Endothelial cell of umbilical vein (primary cell): ENCODE measurements around the gene GRK5. TPM values are rescaled to one million over a fixed set of nuclear protein-coding genes. Genes with fewer than 3 reads are reported as not detected.

ENCODE experiments used
- BruUV-seq: library from RNA; stranded (reverse); fragments of 400-500 nt; replicated peaks from 2 replicates; lab custom pipeline; 2021; lab: Mats Ljungman, UMichigan
- CTCF ChIA-PET: fragments of 300-600, 350-600 bp; sonication (Branson Sonifier 250); formaldehyde crosslinking; loops from one replicate; lab custom pipeline; 2021; ENCODE audit warnings: antibody characterized with exemption, inconsistent platforms; lab: Charles Lee
- POLR2A ChIA-PET: fragments of 300-600, 350-600 bp; sonication (Branson Sonifier 250); formaldehyde crosslinking; loops from one replicate; lab custom pipeline; 2021; ENCODE audit warnings: antibody characterized with exemption, inconsistent platforms; lab: Charles Lee
- DNase-seq: peaks from one replicate; pipeline ENCODE4 v3.0.0-alpha.2; 2011; ENCODE audit warnings: low read depth, low spot score
- FAIRE-seq: peaks from 2 replicates; lab custom pipeline; 2011; peaks lifted over from hg19 to GRCh38; lab: Jason Lieb, UNC
- H2AFZ ChIP-seq: 2 replicates; pipeline ENCODE4 v1.6.0; 2012; ENCODE audit warnings: low read depth, low read length, control low read depth, inconsistent platforms
- H3K27ac ChIP-seq: 2 replicates; pipeline ENCODE4 v1.5.1; 2011; ENCODE audit warnings: low read depth, mild to moderate bottlenecking, control low read depth, low read length, moderate library complexity; ENCODE audit not compliant: insufficient read depth
- H3K27me3 ChIP-seq, 2 experiments: 2 replicates each; pipeline versions ENCODE4 v1.6.0 to v1.6.1; 2011; ENCODE audit warnings: low read length in 2 of 2, mixed read lengths in 1 of 2; ENCODE audit not compliant: control insufficient read depth in 2 of 2, insufficient read depth in 2 of 2
- H3K36me3 ChIP-seq, 2 experiments: 2 replicates in 1 of 2; 3 replicates in 1 of 2; pipeline ENCODE4 v1.5.1; 2011; ENCODE audit warnings: low read length in 2 of 2, mild to moderate bottlenecking in 1 of 2, moderate library complexity in 1 of 2; ENCODE audit not compliant: control insufficient read depth in 2 of 2, insufficient read depth in 2 of 2; ENCODE audit errors: extremely low read depth in 1 of 2
- H3K4me1 ChIP-seq: 3 replicates; pipeline ENCODE4 v1.5.1; 2011; ENCODE audit warnings: mild to moderate bottlenecking, low read length; ENCODE audit not compliant: control insufficient read depth, insufficient read depth; ENCODE audit errors: extremely low read depth
- H3K4me2 ChIP-seq: 2 replicates; pipeline ENCODE4 v1.6.1; 2011; ENCODE audit warnings: low read length, control low read depth, mixed read lengths; ENCODE audit not compliant: insufficient read depth
- H3K4me3 ChIP-seq, 3 experiments: fragments of 200-600 bp in 1 of 3; sonication (generic), shearing (Covaris generic) in 1 of 3; replicated peaks in 1 of 3; 2 replicates each; pipeline ENCODE4 v1.5.1; 2011 to 2016; ENCODE audit warnings: control low read depth in 3 of 3, low read length in 3 of 3, mild to moderate bottlenecking in 2 of 3, inconsistent platforms in 1 of 3, low read depth in 1 of 3, moderate library complexity in 1 of 3; ENCODE audit not compliant: insufficient read depth in 1 of 3
- H3K79me2 ChIP-seq: 2 replicates; pipeline ENCODE4 v1.6.0; 2012; ENCODE audit warnings: low read length, inconsistent platforms; ENCODE audit not compliant: control insufficient read depth, insufficient read depth
- H3K9ac ChIP-seq: replicated peaks from 2 replicates; pipeline ENCODE3; 2011; ENCODE audit warnings: low read length, control low read depth; ENCODE audit not compliant: insufficient read depth; ENCODE audit errors: extremely low read depth
- H3K9me1 ChIP-seq: replicated peaks from 3 replicates; pipeline ENCODE4 v1.6.0; 2011; ENCODE audit warnings: mild to moderate bottlenecking, low read length; ENCODE audit not compliant: control insufficient read depth, insufficient read depth; ENCODE audit errors: extremely low read depth
- H3K9me3 ChIP-seq: replicated peaks from 2 replicates; pipeline ENCODE4 v1.5.1; 2012; ENCODE audit warnings: low read length, inconsistent platforms; ENCODE audit not compliant: control insufficient read depth, insufficient read depth
- H4K20me1 ChIP-seq: replicated peaks from 2 replicates; pipeline ENCODE3; 2011; ENCODE audit warnings: mild to moderate bottlenecking, low read length; ENCODE audit not compliant: control insufficient read depth, insufficient read depth; ENCODE audit errors: extremely low read depth
- CTCF ChIP-seq, 2 donors: IDR thresholded peaks; 1 replicate in 1 of 2; 2 replicates in 1 of 2; pipeline ENCODE4 v1.5.1; 2011; ENCODE audit warnings: low read length in 2 of 2, mild to moderate bottlenecking in 2 of 2, moderate library complexity in 2 of 2, control low read depth in 1 of 2, inconsistent platforms in 1 of 2, low read depth in 1 of 2; ENCODE audit not compliant: insufficient read depth in 1 of 2; ENCODE audit errors: extremely low read depth in 1 of 2
- EZH2 ChIP-seq: IDR thresholded peaks from 2 replicates; pipeline ENCODE4 v1.6.1; 2012; ENCODE audit warnings: borderline replicate concordance, low read depth, mild to moderate bottlenecking, moderate library complexity, low read length, inconsistent platforms; ENCODE audit not compliant: severe bottlenecking
- FOS ChIP-seq: IDR thresholded peaks from 2 replicates; pipeline ENCODE4 v1.6.1; 2011; ENCODE audit warnings: mild to moderate bottlenecking, low read length, moderate library complexity, borderline replicate concordance; ENCODE audit not compliant: insufficient read depth
- GATA2 ChIP-seq: IDR thresholded peaks from 2 replicates; pipeline ENCODE4 v1.7.0; 2011; ENCODE audit warnings: low read depth, mild to moderate bottlenecking, moderate library complexity, mixed read lengths, low read length; ENCODE audit not compliant: insufficient read length, insufficient read depth
- JUN ChIP-seq: IDR thresholded peaks from 2 replicates; pipeline ENCODE4 v1.6.1; 2011; ENCODE audit warnings: borderline replicate concordance, low read depth; ENCODE audit not compliant: insufficient read length, insufficient read depth
- MAX ChIP-seq: IDR thresholded peaks from 2 replicates; pipeline ENCODE4 v1.6.1; 2011; ENCODE audit not compliant: insufficient read depth, insufficient read length
- MYC ChIP-seq: IDR thresholded peaks from one replicate; pipeline ENCODE4 v1.6.1; 2011; ENCODE audit warnings: mild to moderate bottlenecking, low read depth, low read length
- POLR2A ChIP-seq: IDR thresholded peaks from 2 replicates; pipeline ENCODE4 v1.6.1; 2012; ENCODE audit warnings: low read depth, mild to moderate bottlenecking, control low read depth, low read length
- POLR2AphosphoS5 ChIP-seq: IDR thresholded peaks from 2 replicates; pipeline ENCODE4 v1.6.1; 2012; ENCODE audit warnings: low read depth, mild to moderate bottlenecking, control low read depth, low read length, moderate library complexity; ENCODE audit not compliant: insufficient read depth
- dilution Hi-C: fragments of 300-500 bp; cut with MboI; formaldehyde crosslinking; loops from one replicate; pipeline ENCODE4 v1.15.0; 2019; ENCODE audit warnings: low sequenced_read_pairs; ENCODE audit not compliant: extremely low pct_ligation_motif_present
- intact Hi-C: fragments of 100-400 bp; cut with micrococcal nuclease; formaldehyde crosslinking; loops from one replicate; pipeline ENCODE4 v1.10.0; 2022
- polyA plus RNA-seq, 4 experiments: library from polyadenylated mRNA; depleted of rRNA in 3 of 4; stranded (reverse) in 3 of 4; unstranded in 1 of 4; fragments of >200 nt; gene quantifications; 2 replicates each; pipeline versions ENCODE4 v1.2.1 to v1.2.3, GENCODE V29; 2011 to 2012; ENCODE audit warnings: missing spikeins in 1 of 4
- total RNA-seq: library from RNA; stranded (reverse); gene quantifications from 2 replicates; pipeline ENCODE4 v1.2.3, GENCODE V29; 2021

GRK5 gene
- total and polyA plus RNA-seq, 2 donors (not counting 3 experiments of a cell fraction or from before 2014, with no cell fraction given), result 13.1 to 29.5 TPM

- no peaks in the 10 kb centered on the region for H3K9me3 ChIP-seq
- H3K4me2 ChIP-seq, result no peak overlapping the region
- intact Hi-C loops (no loop called here), dilution Hi-C loops (no loop called here)
- H3K9ac ChIP-seq, result no peak overlapping the region
- H3K79me2 ChIP-seq, result no peaks in the 10 kb centered on the region
- H3K4me1 ChIP-seq, result peaks cover 35% of the 10 kb centered on the region
- FAIRE-seq (no peak), DNase-seq (no peak)
- H3K9me1 ChIP-seq, result no peaks in the 10 kb centered on the region
- POLR2A ChIA-PET, result no interaction called here
- CTCF ChIA-PET, result interaction anchor here (1.1 to 1.4 kb wide), 3 partner anchors 10 to 112 kb away, joined by 3 to 5 read pairs (median 3); partner anchors contain the start of gene GRK5
- H3K4me3 ChIP-seq, result no peak overlapping the region
- H2AFZ ChIP-seq, result no peak overlapping the region
- no peak overlapping the region for H3K27ac ChIP-seq
- TF ChIP-seq JUN (no peak), EZH2 (no peak), GATA2 (no peak), POLR2A (no peak), CTCF (IDR thresholded peaks at IDR 0.05; ENCODE audit: extremely low read depth in 1 of 2, insufficient read depth in 1 of 2, low read depth in 1 of 2, low read length in 2 of 2) (no peak), MAX (no peak), MYC (no peak), POLR2AphosphoS5 (no peak), FOS (no peak)
- H3K27me3 ChIP-seq, result no peaks in the 10 kb centered on the region
- H3K36me3 ChIP-seq, result no peaks in the 10 kb centered on the region
- no TSS peak for BruUV-seq
- H4K20me1 ChIP-seq, result no peaks in the 10 kb centered on the region
These were observed 112.0 kb downstream of the GRK5 start for GRCh38 chr10:119319161-119319919.
